HG02884 (cell line): ENCODE data around the gene EPHB1.

ENCODE experiments used
- ATAC-seq: cut with Tn5 transposase; IDR thresholded peaks from one replicate; pipeline ENCODE4 v1.9.1; 2021; ENCODE audit warnings: mild to moderate bottlenecking, moderate library complexity; ENCODE audit not compliant: unreplicated experiment

EPHB1 gene

DNA sequence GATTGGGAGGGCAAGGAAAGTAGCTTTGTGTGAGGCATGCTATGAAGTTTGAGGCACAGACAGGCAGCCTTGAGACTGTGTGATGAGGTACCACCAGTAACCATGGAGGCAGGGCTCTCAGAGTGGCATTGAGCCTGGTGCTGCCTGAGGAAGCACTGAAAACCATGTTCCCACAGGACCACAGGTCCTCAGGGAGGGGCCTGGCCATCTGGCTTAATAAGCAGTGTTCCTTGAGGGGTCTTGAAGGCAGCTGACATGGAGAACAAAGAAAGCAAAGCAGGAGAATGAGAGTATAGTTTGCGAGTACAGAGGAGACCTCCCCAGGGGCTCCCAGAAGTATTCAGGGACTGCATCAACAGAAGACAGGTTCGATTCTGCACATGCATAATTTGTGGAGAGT, 346.6 kb downstream of the EPHB1 start:
- no peak for ATAC-seq

DNA sequence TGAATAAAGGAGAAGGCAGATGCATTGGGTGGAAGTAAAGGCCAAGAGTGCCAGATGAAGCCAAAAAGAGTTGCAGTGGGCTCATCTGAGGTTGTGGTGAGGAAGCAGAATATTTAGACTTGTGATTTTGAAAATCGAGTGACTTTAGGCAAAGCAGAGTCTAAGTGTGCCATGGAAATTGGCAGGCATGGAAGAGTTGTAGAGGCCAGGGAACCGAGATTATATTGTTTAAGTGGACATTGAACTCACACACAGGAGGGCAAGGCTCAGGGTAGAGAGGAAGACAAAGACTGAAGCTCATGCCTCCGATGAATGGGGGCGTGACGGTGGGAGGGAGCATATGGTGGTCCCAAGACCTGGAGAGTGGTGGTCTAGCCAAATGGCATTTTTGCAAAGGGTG, 347.5 kb downstream of the EPHB1 start:
- ATAC-seq: no peak

DNA sequence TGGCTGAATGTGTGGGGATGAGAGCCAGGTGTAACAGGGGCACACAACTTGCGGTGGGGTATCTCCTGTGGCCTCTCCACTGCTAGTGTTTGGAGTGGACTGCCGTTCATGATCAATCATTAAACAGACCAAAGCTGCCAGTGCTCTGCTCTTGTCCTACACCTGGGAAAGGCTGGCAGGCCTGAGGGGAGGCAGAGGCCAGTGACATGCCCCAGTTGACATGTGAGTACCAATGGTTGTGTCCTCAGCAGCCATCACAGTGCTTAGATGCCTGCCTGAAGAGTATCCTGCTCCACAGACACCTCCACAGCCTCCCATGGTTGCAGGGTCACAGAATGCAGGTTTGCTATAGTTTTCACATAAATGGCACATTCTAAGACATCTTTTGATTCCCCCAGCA, 348.4 kb downstream of the EPHB1 start:
- no peak for ATAC-seq

DNA sequence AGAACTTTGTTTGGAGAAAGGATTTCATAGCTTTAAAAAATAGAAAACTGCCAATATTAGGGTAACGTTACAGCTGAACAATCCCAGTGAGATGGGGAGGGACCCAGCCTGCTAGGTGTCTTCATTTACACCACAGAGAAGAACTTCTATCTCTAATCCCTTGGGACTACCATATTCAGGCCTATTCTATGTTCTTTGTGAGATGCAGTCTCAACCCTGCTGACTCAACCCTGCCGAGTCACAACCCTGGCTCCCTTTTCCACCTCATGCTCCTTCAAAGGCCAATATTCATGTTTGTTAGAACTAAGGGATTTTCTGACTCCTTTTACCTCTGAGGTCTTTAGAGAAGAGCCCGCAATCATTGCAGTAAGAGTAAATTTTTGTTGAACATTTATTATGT, 350.5 kb downstream of the EPHB1 start:
- no peak for ATAC-seq

DNA sequence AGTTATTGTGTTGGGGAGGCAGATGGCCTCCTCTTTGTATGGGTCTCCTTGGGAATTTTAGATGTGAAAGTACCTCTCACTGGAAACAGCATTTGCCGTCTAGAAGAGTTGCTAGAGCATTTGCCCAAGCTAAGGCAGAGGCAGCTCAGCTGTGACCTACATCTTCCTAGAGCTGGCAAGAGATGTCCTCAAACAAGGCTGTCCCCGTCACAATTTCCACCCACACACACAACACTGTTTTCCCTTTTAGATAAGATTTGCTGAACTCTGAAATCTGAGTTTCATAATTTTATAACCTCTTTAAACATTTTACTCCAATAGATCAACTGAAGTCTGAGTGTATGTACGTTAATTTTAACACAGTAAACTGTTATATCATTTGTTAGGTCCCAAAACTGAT, 352.6 kb downstream of the EPHB1 start:
- ATAC-seq: no peak

DNA sequence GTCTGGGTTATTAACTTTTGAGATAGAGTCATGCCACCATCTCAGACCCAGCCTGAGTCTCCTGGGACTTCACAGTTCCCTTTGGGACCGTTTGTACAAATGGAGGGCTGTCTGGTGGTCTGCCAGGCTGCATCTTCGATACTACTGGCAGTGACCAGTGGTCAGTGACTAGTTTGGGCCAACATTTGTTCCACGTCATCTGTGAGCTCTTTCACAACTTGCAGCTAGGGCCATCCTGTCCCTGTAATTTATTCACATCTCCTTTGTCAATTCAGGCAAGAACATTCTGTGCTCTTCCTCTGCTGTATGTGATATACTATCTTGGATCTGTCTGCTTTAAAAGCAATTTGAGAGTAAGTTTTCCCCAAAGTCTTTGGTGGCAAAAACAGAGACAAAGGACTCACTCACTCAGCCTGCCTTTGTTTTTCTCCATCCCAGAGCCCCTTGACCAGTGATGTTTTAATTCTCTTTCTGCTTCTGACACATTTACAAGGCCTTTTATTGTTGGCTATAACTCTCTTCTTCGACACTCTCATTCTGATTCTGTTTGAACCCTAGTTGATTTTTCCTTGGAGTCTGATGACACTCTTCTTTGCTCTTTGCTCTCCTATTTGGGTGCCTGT, 353.4 kb downstream of the EPHB1 start:
- ATAC-seq: no peak

DNA sequence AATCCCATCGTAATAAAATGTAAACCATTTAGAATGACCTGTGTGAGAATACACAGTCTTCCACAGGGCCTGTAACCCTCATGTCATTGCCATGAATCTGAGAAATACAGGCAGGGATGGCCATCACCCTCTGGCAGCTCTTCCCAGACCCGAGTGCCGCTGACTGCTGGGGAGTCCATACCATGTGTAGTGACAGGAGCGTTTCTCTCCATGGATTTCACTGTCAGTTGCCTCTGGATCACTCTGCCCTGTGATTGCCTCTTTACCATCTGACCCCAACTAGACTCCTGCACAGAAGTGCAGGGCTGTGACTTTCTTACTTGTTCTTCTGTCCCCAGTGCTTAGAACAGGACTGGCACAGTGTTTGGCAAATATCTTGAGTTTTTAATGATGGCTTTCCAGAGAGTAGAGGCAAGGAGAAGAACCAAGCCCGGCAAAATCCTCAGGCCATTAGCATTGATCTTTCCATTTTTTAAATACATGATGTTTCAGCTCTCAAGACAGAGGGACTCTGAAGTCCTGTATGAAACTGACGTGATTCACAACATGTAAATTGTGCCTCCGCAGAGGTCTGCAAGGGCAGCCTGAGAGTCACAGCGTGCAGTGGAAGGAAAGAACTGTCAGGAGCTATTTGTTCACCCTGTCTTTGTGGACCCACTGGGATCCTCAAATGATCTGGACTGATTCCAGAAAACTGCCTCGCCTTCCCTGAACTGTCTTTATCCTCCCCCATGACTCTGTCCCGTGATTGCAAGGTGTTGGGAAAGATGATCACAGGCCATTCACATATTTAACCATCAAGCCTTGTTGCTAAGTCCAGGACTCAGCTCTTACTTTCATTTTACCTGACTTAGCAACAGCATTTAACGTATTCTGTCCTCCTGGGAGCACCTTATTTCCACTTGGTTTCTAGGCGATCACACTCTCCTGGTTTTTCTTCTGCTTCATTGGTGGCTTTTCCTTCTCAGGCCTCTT, 354.9 kb downstream of the EPHB1 start:
- no peak for ATAC-seq

DNA sequence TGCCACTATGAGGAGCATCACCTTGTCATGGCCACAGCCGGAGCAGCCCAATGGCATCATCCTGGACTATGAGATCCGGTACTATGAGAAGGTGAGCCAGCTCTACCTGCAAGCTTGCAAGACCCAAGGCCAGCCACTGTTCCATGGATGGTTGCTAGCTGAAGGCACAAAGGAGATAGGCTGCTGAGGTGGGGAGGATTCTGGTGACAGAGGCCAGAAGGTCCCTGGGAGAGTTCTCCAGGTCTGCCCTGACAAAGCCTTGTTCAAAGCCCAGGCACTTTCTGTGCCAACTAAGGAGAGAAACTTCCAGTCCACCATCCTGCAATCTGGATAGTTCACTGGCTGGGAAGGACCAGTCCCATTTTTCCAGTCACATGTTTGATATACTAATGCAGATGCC, 359.1 kb downstream of the EPHB1 start:
- no peak for ATAC-seq

DNA sequence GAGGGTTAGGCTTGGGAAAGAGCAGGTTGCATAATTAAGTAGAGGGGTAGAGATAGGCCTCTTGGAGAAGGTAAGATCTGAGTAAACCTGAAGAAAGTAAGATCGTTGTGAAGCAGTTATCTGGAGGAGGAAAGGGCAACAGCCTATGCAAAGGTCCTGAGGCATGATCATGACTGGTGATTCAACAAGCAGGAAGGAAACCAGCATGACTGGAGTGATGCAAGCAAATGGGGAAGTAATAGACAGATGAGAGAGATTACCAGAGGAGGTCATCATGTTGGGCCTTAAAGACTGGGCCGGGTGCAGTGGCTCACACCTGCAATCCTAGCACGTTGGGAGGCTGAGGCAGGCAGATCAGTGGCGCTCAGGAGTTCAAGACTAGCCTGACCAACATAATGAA, 360.2 kb downstream of the EPHB1 start:
- ATAC-seq: no peak

DNA sequence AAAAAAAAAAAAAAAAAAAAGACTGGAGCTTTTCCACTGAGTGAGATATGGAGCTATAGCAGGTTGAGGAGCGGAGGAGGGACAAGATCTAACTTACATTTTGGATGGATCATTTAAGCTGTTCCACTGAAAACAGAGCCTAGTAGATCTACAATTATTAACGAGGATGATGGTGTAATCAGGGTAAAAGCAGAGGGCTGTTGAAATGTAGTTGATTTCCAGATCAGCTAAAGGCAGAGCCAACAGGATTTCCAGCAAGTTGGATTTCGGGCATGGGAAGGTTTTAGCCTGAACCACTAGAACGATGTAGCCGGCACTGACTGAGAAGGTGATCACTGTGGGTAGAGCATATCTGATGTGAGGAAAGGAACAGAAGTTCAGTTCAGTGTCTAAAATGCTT, 360.7 kb downstream of the EPHB1 start:
- no peak for ATAC-seq

DNA sequence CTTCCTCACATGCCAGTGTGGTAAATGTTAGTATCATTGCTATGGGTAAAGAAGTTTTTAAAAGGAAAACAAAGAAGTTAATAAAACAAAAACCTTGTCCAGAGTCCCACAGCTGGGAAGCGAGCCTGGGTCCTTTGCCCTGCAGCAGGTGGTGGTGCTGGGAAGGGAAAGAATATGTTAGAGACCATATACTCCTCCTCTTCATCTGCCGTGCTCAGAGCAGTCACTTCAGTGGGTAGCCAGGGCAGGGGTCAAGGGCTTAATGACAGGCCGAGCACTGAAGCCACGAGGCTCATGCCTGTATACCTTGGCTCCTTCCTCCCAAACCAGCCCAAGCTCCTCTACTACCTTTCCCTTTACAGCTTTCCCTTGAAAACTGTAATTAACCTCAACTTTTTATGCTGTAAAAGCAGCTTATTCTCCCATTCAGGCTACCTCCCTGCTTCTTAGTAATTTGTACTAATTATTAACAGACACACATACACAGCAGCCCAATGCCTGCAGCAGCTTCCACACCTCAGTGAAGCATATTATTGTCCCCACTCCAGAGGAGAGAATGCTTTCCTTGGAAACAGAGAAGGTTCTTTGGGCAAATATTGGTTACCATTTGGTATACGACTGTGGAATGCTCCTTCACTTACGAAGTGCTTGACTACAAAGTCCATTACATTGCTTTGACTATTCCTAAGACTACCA, 362.1 kb downstream of the EPHB1 start:
- ATAC-seq: no peak

DNA sequence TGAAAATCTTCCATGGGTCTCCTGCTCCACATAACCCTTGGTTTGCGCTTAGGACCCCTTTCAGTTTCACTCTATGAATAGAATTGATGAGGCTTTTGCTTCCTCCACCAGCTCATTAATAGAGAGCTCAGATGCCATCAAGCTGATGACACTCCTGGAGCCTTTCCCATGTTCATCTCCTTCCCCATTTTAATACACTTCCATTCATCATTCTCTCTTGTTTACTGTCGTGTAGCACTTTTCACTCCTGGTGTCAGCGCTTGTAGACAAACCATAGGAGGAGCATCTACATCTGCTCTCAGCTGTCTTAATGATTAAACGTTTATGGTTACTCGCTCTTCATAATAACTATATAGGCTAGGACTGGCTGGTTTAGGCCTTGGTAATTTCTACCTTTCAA, 363.5 kb downstream of the EPHB1 start:
- no peak for ATAC-seq

DNA sequence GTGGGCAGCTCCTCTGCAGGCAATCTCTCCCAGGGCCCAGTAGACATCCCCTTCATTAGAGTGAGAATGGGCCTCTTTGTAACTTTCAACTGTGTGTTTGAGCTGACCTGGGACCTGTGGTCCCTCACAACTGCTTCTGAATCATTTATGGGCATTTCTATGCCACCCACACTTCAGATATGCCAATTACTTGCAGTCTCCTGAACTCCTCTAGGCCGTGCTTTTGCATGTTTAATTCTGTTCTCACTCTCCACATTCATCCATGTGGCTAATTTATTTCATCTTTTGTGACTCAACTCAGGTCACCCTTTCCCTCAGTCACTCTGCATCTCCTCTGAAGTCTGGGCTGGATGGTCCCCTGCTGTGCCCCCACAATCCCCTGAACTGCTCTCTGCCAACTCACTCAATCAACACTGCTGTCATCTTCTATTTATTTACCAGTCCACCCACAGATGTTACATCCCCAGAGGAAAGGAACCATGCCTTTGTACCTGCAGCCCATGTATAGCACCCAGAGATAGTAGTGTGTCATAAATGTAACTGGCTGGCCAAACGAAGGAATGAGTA, 364.7 kb downstream of the EPHB1 start:
- ATAC-seq: no peak

DNA sequence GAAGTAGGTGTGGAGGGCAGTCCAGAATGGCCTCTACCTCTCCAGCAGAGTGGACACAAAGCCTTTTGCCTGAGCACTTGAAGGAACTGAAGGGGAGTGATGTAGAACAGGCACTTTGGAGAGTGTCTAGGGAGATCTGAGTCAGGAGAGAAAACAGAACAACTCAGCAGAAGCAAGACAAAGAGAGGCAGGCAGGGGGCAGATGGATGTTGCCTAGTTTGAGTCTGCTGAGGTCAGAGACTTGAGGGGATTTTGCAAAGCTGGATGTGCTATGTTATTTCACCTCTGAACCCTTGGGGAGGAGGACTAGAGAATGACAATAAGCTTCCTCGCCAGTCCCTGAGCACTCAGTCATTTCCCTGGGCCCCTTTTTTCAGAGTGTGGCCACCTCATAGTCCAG, 366.4 kb downstream of the EPHB1 start:
- no peak for ATAC-seq

DNA sequence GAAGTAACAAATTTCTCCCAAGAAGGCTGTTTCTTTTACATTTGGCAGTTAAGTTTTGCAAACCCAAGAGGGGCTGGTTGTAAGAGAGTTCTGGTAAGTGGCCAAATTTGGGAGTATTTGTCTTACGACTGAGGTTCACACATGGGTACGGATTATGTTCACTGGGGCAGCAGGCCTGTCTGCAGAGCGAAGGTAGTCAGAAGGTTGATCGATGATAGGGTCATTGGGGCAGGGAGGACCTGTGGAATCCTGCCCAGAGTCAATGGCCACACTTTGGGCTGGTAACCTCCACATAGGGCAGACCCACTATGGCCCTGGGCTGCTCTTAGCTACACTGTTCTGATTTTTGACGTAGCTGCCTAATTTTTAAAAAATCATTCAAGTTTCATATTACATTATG, 368.6 kb downstream of the EPHB1 start:
- no peak for ATAC-seq

DNA sequence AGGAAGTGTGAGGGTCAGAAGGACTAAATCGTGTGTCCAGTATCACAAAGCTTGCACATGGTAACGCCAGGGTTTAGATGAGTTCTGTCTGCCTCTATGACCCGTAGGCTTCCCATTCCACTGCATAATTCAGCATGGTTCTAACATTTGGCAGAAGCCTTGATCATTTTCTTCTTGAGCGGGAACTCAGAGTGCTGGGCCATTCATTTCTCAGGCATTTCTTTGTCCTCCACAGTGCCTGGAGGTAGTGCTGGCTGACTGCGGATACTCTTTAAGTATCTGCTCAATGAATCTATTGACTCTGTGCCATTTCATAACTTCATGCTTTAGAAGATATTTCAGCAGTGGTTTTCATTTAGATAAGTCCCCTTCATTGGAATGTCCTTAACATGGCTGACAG, 370.2 kb downstream of the EPHB1 start:
- no peak for ATAC-seq

DNA sequence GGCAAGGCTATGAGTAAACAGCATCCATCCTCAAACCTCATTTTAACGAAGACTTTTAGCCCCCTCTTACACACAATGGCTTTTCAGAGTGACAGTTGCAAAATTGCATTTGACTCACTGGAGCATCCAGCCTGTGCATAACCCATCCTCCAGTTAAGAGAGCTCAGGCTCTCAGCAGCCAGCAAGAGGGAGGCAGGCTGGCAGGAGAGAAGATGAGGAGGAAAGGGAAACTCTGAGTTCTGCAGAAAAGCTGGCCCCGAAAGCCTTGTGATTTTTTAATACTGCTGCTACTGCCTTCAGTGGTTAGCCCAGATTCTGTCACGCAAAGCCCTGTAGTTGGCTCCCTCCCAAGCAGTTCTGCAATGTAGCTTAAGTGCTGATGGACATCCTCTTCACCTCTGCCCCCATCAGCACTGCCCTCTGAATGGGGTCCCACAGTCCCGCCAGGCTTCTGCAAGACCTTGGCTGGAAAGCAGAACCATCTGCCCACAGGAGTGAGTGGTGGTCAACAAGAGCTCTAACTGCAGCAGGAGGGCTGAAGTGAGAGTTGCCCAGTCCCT, 371.3 kb downstream of the EPHB1 start:
- ATAC-seq: no peak

DNA sequence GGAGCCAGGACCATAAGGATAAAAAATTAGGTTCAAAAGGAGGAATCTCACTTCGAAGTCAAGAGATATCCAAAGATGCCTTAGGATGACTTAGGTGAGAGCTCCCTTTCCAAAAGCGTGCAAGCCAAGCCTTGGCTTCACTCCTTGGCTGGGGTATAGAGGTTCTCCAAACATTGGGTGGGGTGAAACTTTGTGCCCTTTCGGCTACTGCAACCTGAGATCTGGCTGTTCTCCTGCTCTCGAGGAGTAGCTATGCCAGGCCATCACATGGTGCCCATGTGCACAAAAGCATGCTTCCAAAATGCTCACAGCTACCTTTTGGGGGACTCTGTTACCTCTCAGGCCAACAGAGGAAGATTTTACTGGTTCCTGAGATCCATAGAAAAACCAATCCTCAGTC, 373.8 kb downstream of the EPHB1 start:
- no peak for ATAC-seq

DNA sequence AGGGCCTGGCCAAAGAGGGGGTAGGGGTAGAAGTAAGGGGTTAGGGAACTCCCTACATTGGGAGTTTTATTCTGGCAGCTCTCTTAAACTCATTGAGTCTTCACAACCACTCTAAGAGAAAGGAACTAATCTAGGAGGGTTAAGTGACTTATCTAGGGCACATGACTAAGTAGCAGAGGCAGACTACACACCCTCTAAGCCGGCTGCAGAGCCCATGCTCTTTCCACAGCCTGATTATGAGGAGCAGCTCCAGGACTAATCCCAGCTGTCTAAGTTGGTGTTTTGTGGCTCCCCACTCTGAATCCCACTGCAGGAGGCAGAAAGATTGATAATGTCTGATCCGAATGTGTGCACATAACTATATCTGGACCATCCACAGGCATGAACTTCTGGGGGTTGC, 374.6 kb downstream of the EPHB1 start:
- ATAC-seq: no peak

DNA sequence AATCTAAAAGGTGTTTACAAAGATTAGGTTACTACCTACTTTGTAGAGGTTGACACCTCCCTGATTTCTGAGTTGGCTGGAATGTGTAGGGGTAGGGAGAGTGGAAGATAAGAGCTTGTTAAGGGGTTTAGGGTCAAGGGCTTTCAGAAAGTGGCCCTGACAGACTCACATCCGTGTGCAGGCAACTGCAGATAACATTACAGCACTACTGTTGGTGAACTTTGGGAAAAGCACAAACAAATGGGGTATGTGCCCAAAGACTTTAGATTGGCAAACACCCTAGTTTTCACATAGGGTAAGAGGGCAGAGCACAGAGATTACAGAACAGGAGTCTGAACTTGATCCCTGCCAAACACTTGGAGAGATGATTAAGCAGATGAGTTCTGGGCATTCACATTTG, 375.7 kb downstream of the EPHB1 start:
- no peak for ATAC-seq

DNA sequence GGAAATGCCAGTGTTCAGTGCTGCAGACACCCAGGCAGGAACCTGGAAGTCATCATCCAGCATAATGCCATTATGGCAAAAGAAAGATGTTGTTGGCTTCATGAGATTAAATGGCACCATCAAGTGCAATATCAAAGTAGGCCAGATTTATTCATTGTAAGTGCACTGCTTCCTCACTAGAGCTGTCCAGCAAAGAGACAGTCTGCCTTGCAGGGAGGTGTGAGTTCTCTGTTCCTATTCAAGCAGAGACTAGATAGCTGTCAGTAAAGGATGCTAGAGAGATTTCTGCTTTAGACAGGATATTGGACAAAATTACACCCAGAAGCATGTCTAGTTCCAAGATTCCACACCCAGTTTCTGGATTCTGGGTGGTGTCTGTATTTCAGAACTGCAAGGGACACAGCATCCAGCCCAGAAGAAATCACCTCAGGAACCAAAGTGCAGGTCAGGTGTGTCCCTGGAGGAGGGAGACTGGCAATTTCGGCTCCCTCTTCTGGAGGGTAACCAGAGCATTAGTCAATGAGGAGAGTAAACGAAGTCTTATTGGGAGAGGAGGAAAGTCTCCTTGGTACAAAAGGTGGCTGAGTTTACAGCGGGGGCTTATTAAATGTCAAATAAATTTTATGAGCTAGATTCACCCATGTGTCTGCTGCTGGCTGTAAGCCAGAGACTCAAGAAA, 377.3 kb downstream of the EPHB1 start:
- ATAC-seq: no peak
